AG09309 (cell line): ENCODE data around the gene MRPS35.

Source experiments
- DNase-seq: peaks from one replicate; pipeline ENCODE4 v3.0.0-alpha.2; 2010; ENCODE audit warnings: low read depth
- H3K4me3 ChIP-seq: 2 replicates; pipeline ENCODE4 v1.5.1; 2011; ENCODE audit warnings: mild to moderate bottlenecking, low read depth, low read length, moderate library complexity; ENCODE audit not compliant: control insufficient read depth
- CTCF ChIP-seq: IDR thresholded peaks from 2 replicates; pipeline ENCODE4 v1.5.1; 2011; ENCODE audit warnings: mild to moderate bottlenecking, low read depth, low read length, inconsistent platforms; ENCODE audit not compliant: insufficient read depth, control insufficient read depth; ENCODE audit errors: missing control alignments

Gene MRPS35

GRCh38 chr12:27710592-27711316 lies at the start of gene MRPS35:
TSS of gene MRPS35 (plus strand) at chr12:27710832. CDS start at chr12:27710844, 12 bp downstream.
- peak within 1 kb of the TSS; percentile 73 for H3K4me3 ChIP-seq
- no peak for TF ChIP-seq CTCF
- peak; percentile 73 for DNase-seq

DNA sequence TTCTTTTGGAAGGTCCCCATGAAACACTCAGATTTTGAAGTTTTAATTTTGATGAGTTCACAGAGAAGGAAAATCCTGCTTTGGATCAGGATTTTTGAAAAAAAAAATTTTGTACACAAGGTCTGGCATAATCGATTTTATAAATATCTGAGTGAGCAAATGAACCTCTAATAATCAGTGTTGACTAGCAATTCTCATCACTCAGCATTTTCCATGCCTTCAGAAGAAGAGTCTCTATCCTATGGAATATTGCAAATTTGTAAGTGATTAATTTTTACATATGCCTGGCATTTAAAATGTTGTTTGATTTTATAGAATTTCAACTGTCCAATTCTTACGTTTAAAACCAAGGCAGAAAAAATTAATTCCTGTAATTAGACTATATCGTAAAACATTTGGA lies 44.9 kb upstream of the MRPS35 start:
- TF ChIP-seq CTCF, result no peak
- DNase-seq, result no peak
- no peak overlapping the region for H3K4me3 ChIP-seq

GRCh38 chr12:27666510-27666909 lies 44.1 kb upstream of the MRPS35 start:
- TF ChIP-seq CTCF, result no peak
- H3K4me3 ChIP-seq, result no peak overlapping the region
- DNase-seq, result no peak

- peak; percentile 76 for DNase-seq
- no peak overlapping the region for H3K4me3 ChIP-seq
- no peak for TF ChIP-seq CTCF
Observed at GRCh38 chr12:27667540-27667939, 43.1 kb upstream of the MRPS35 start.

GRCh38 chr12:27672051-27672450 lies 38.6 kb upstream of the MRPS35 start:
- DNase-seq, result no peak
- H3K4me3 ChIP-seq, result no peak overlapping the region
- TF ChIP-seq CTCF, result no peak

GRCh38 chr12:27672643-27673042 lies 38.0 kb upstream of the MRPS35 start:
- TF ChIP-seq CTCF, result no peak
- H3K4me3 ChIP-seq, result no peak overlapping the region
- no peak for DNase-seq
